K562 (cell line): ENCODE measurements around the gene PYCR2. TPM values are rescaled to one million over a fixed set of nuclear protein-coding genes. Genes with fewer than 3 reads are reported as not detected.

Experiments used
- ATAC-seq: fragments of 200-7000 bp; cut with Tn5 transposase; 3 replicates; pipeline ENCODE4 v1.9.1; 2020; ENCODE audit warnings: moderate library complexity
- BruUV-seq: library from RNA; stranded (reverse); fragments of 400-500 nt; replicated peaks from 2 replicates; lab custom pipeline; 2021; lab: Mats Ljungman, UMichigan
- CTCF ChIA-PET: fragments of 300-600 bp; formaldehyde crosslinking; extraction: SDS; loops from one replicate; lab custom pipeline; 2021; ENCODE audit warnings: low intra/inter-chr PET ratio; lab: Yijun Ruan, JAX
- POLR2A ChIA-PET: fragments of 300-600, 350-650 bp; sonication (Branson Sonifier 250); formaldehyde crosslinking; extraction: SDS; loops from one replicate; lab custom pipeline; 2021; ENCODE audit warnings: antibody characterized with exemption, inconsistent platforms; lab: Yijun Ruan, JAX
- DNase-seq, 4 experiments: peaks; one replicate each; pipeline versions ENCODE4 v3.0.0 to v3.0.0-alpha.2; 2011 to 2018; ENCODE audit warnings: low spot score in 3 of 4, mixed read lengths in 3 of 4; ENCODE audit errors: extremely low read depth in 1 of 4
- FAIRE-seq: peaks from 2 replicates; lab custom pipeline; 2011; peaks lifted over from hg19 to GRCh38; lab: Jason Lieb, UNC
- H2AFZ ChIP-seq: 2 replicates; pipeline ENCODE4 v1.6.0; 2011; ENCODE audit warnings: low read depth, low read length, control low read depth, inconsistent platforms
- H3K27ac ChIP-seq: fragments of 200-600 bp; 3 replicates; pipeline ENCODE4 v1.8.0; 2011; ENCODE audit warnings: low read depth, mild to moderate bottlenecking, control low read depth, inconsistent platforms, low read length, moderate library complexity, mixed read lengths; ENCODE audit errors: extremely low read depth
- H3K27me3 ChIP-seq, 2 experiments: fragments of 300-600 bp in 1 of 2; 2 replicates in 1 of 2; 3 replicates in 1 of 2; pipeline versions ENCODE4 v1.6.0 to v1.8.0; 2011; ENCODE audit warnings: inconsistent platforms in 2 of 2, low read length in 2 of 2, mild to moderate bottlenecking in 1 of 2, mixed read lengths in 1 of 2, moderate library complexity in 1 of 2; ENCODE audit not compliant: control insufficient read depth in 2 of 2, insufficient read depth in 2 of 2
- H3K36me3 ChIP-seq: fragments of 300-600 bp; 3 replicates; pipeline ENCODE4 v1.8.0; 2011; ENCODE audit warnings: mild to moderate bottlenecking, low read length, inconsistent platforms; ENCODE audit not compliant: control insufficient read depth, insufficient read depth
- H3K4me1 ChIP-seq, 2 experiments: fragments of 200-600 bp in 1 of 2; replicated peaks in 1 of 2; 2 replicates in 1 of 2; 3 replicates in 1 of 2; pipeline versions ENCODE4 v1.5.1 to v1.8.0; 2011; ENCODE audit warnings: inconsistent platforms in 2 of 2, low read length in 2 of 2, mild to moderate bottlenecking in 1 of 2, mixed read lengths in 1 of 2, moderate library complexity in 1 of 2; ENCODE audit not compliant: control insufficient read depth in 2 of 2, insufficient read depth in 2 of 2
- H3K4me2 ChIP-seq: 2 replicates; pipeline ENCODE4 v1.6.1; 2011; ENCODE audit warnings: low read length, control low read depth, inconsistent platforms, mixed read lengths; ENCODE audit not compliant: insufficient read depth
- H3K4me3 ChIP-seq: fragments of 200-600 bp; sonication (generic), shearing (Covaris generic); 2 replicates; pipeline ENCODE4 v1.5.1; 2016; ENCODE audit warnings: control low read depth, inconsistent platforms
- H3K79me2 ChIP-seq: fragments of 200-600 bp; 3 replicates; pipeline ENCODE4 v1.8.0; 2011; ENCODE audit warnings: low read length, inconsistent platforms; ENCODE audit not compliant: control insufficient read depth, insufficient read depth
- H3K9ac ChIP-seq, 2 experiments: 2 replicates each; pipeline versions ENCODE4 v1.6.0 to v1.6.1; 2011; ENCODE audit warnings: low read depth in 2 of 2, low read length in 2 of 2, control low read depth in 1 of 2, inconsistent platforms in 1 of 2, mild to moderate bottlenecking in 1 of 2, mixed read lengths in 1 of 2; ENCODE audit not compliant: insufficient read depth in 1 of 2
- H3K9me1 ChIP-seq: one replicate; pipeline ENCODE4 v1.6.0; 2011; ENCODE audit warnings: inconsistent platforms, mild to moderate bottlenecking, low read length, moderate library complexity; ENCODE audit not compliant: control insufficient read depth, insufficient read depth
- H3K9me3 ChIP-seq: replicated peaks from 2 replicates; pipeline ENCODE4 v1.5.1; 2011; ENCODE audit warnings: low read depth, low read length, inconsistent platforms; ENCODE audit not compliant: control insufficient read depth, insufficient read depth
- H4K20me1 ChIP-seq: replicated peaks from 2 replicates; pipeline ENCODE4 v1.6.1; 2011; ENCODE audit warnings: low read length, inconsistent platforms, mixed read lengths; ENCODE audit not compliant: control insufficient read depth, insufficient read depth
- ARNT ChIP-seq, 2 experiments: fragments of 450-650 bp; IDR thresholded peaks; 2 replicates each; pipeline ENCODE4 v1.6.1; 2016; ENCODE audit warnings: mild to moderate bottlenecking in 1 of 2
- CBFA2T3 ChIP-seq: fragments of 450-650 bp; IDR thresholded peaks from 2 replicates; pipeline ENCODE4 v1.6.1; 2017
- CBX1 ChIP-seq: sonication (generic); IDR thresholded peaks from 2 replicates; pipeline ENCODE4 v1.6.1; 2016; ENCODE audit warnings: antibody characterized with exemption, low read depth, mild to moderate bottlenecking
- CBX5 ChIP-seq: IDR thresholded peaks from 2 replicates; pipeline ENCODE4 v1.6.1; 2014; ENCODE audit warnings: low read depth, borderline replicate concordance
- CLOCK ChIP-seq: fragments of 250-450 bp; sonication (Bioruptor Pico); IDR thresholded peaks from 2 replicates; pipeline ENCODE4 v1.4.0; 2020; ENCODE audit warnings: mild to moderate bottlenecking, moderate library complexity, borderline replicate concordance
- GATAD2B ChIP-seq: fragments of 450-650 bp; IDR thresholded peaks from 2 replicates; pipeline ENCODE4 v1.6.1; 2017; ENCODE audit warnings: mild to moderate bottlenecking, borderline replicate concordance
- HNRNPK ChIP-seq: fragments of 200-400 bp; formaldehyde crosslinking; IDR thresholded peaks from one replicate; pipeline ENCODE4 v1.6.1; 2018; ENCODE audit warnings: mild to moderate bottlenecking, low read depth, low read length; ENCODE audit not compliant: poor library complexity, severe bottlenecking
- MNT ChIP-seq, 2 experiments: fragments of 450-650 bp; conservative IDR thresholded peaks; 2 replicates each; pipeline ENCODE4 v1.6.1; 2017; ENCODE audit warnings: mild to moderate bottlenecking in 2 of 2, moderate library complexity in 2 of 2
- NFIC ChIP-seq: fragments of 450-650 bp; IDR thresholded peaks from 2 replicates; pipeline ENCODE4 v1.6.1; 2017; ENCODE audit warnings: mild to moderate bottlenecking, inconsistent platforms
- NR3C1 ChIP-seq: sonication (generic); formaldehyde crosslinking; IDR thresholded peaks from 2 replicates; pipeline ENCODE4 v1.8.1; 2022; ENCODE audit warnings: missing genetic modification reagents
- OTX1 ChIP-seq: fragments of 450-650 bp; formaldehyde crosslinking; IDR thresholded peaks from 2 replicates; pipeline ENCODE4 v1.4.0; 2022; ENCODE audit warnings: mild to moderate bottlenecking
- PHF20 ChIP-seq: fragments of 450-650 bp; IDR thresholded peaks from 2 replicates; pipeline ENCODE4 v1.6.1; 2018; ENCODE audit not compliant: partially characterized antibody
- RBM22 ChIP-seq: fragments of 200-400 bp; formaldehyde crosslinking; IDR thresholded peaks from 2 replicates; pipeline ENCODE4 v1.6.1; 2018; ENCODE audit warnings: low read length, low read depth; ENCODE audit not compliant: poor library complexity, severe bottlenecking
- RBM34 ChIP-seq: fragments of 200-400 bp; formaldehyde crosslinking; IDR thresholded peaks from 2 replicates; pipeline ENCODE4 v1.6.1; 2018; ENCODE audit warnings: low read length, borderline replicate concordance; ENCODE audit not compliant: insufficient read depth
- SMARCC2 ChIP-seq: fragments of 450-650 bp; IDR thresholded peaks from 2 replicates; pipeline ENCODE4 v1.6.1; 2017; ENCODE audit warnings: antibody characterized with exemption, moderate library complexity, mild to moderate bottlenecking, low read depth
- ZNF324 ChIP-seq: fragments of 250-450 bp; sonication (Bioruptor Pico); IDR thresholded peaks from 2 replicates; pipeline ENCODE4 v1.4.0; 2020; ENCODE audit warnings: mild to moderate bottlenecking
- ZNF511 ChIP-seq: sonication (generic); formaldehyde crosslinking; IDR thresholded peaks from 2 replicates; pipeline ENCODE4 v1.8.0; 2022; ENCODE audit warnings: mild to moderate bottlenecking, missing genetic modification reagents
- ZNF707 ChIP-seq: fragments of 250-450 bp; sonication (Bioruptor Pico); conservative IDR thresholded peaks from 2 replicates; pipeline ENCODE4 v1.8.0; 2022; ENCODE audit warnings: inconsistent platforms, mild to moderate bottlenecking, moderate library complexity
- ZNF717 ChIP-seq: fragments of 250-450 bp; sonication (Bioruptor Pico); IDR thresholded peaks from 2 replicates; pipeline ENCODE4 v1.5.0; 2021
- WGBS: fragments of 100-300 bp; shearing (Covaris generic); methylation state at CpG from one replicate; pipeline ENCODE4 v1.1.6; 2016; ENCODE audit warnings: low coverage, mixed read lengths; ENCODE audit not compliant: insufficient coverage; ENCODE audit errors: missing lambda C conversion rate; 5-methylcytosine and 5-hydroxymethylcytosine counted together
- in situ Hi-C: fragments of 300-500 bp; cut with MboI; formaldehyde crosslinking; loops from 4 replicates; pipeline ENCODE4 v1.15.0; 2018; ENCODE audit warnings: inconsistent platforms, mixed read lengths
- intact Hi-C: fragments of 100-400 bp; cut with micrococcal nuclease; formaldehyde crosslinking; loops from 2 replicates; pipeline ENCODE4 v1.14.2; 2022
- polyA plus RNA-seq, 8 experiments: library from polyadenylated mRNA; depleted of rRNA in 4 of 8; stranded (reverse) in 5 of 8; unstranded in 3 of 8; fragments of >200 nt; fragmentation: Nextera tagmentation in 2 of 8; fragmentation: Illumina TruSeq in 1 of 8; extraction: Ambion mirVana in 2 of 8; extraction: Trizol in 1 of 8; gene quantifications; 2 replicates each; pipeline versions ENCODE4 v1.2.1 to v1.2.3, GENCODE V29; 2011 to 2014; ENCODE audit warnings: inconsistent platforms in 1 of 8, missing spikeins in 1 of 8
- total RNA-seq, 7 experiments: library from RNA; depleted of rRNA in 6 of 7; stranded (reverse); fragments of >200 nt in 6 of 7; fragmentation: Illumina TruSeq in 2 of 7; extraction: Trizol in 2 of 7; gene quantifications; 2 replicates each; pipeline versions ENCODE4 v1.2.1 to v1.2.3, GENCODE V29; 2011 to 2021; ENCODE audit warnings: low replicate concordance in 1 of 7

PYCR2 gene
- total and polyA plus RNA-seq, 9 of the 15 experiments (the other 6 are each of a cell fraction or from before 2014, with no cell fraction given), result 5.5 to 219 (median 127) TPM

- TF ChIP-seq OTX1 (CRISPR knock-in tag) (no peak), GATAD2B (no peak), ZNF511 (CRISPR knock-in tag) (no peak), NFIC (peak; percentile 70), CBX5 (no peak), RBM22 (no peak), PHF20 (no peak)
Measured at GRCh38 chr1:225915538-225915991, 8.5 kb downstream of the PYCR2 start (continued).

- in situ Hi-C loops (no loop called here), intact Hi-C loops (no loop called here)
- DNase-seq (no peak), ATAC-seq (no peak), FAIRE-seq (no peak)
- WGBS, result 64% methylated on average over 6 of the region's 6 CpGs
- no peaks in the 10 kb centered on the region for H3K9me1 ChIP-seq
- no peak overlapping the region for H3K27ac ChIP-seq
- H3K4me2 ChIP-seq, result no peak overlapping the region
- H3K79me2 ChIP-seq, result no peaks in the 10 kb centered on the region
- ChIA-PET CTCF (no interaction called here), POLR2A (interaction anchor here (0.6 to 2.4 kb wide), 7 partner anchors 9 to 569 kb away, joined by 3 to 9 read pairs (median 3); no protein-coding TSS in a partner anchor)
- no peaks in the 10 kb centered on the region for H4K20me1 ChIP-seq
- no peaks in the 10 kb centered on the region for H3K9me3 ChIP-seq
- no peak overlapping the region for H3K4me3 ChIP-seq
- H3K36me3 ChIP-seq, result peaks cover 29% of the 10 kb centered on the region; the same call in 2 of the 3 replicates
- no TSS peak for BruUV-seq
- H3K4me1 ChIP-seq, result peaks cover 0 to 12% of the 10 kb centered on the region in 2 experiments; a peak in 2 of 5 replicates
- H3K27me3 ChIP-seq, result no peaks in the 10 kb centered on the region
- H2AFZ ChIP-seq, result no peak overlapping the region
- H3K9ac ChIP-seq, result no peak overlapping the region
- no peak for TF ChIP-seq NFIC
- TF ChIP-seq ZNF324, result no peak
- no peak for TF ChIP-seq HNRNPK
- no peak for TF ChIP-seq RBM34
- no peak for TF ChIP-seq NR3C1
- TF ChIP-seq ARNT (IDR thresholded peaks at IDR 0.05), result no peak
- no peak for TF ChIP-seq ZNF717 (CRISPR knock-in tag)
- no peak for TF ChIP-seq CLOCK (CRISPR knock-in tag)
- TF ChIP-seq ZNF707 (CRISPR knock-in tag), result no peak
- no peak for TF ChIP-seq MNT (conservative IDR thresholded peaks at IDR 0.05)
- TF ChIP-seq CBX1, result no peak
- TF ChIP-seq CBFA2T3, result no peak
- TF ChIP-seq SMARCC2, result no peak
Measured at GRCh38 chr1:225914947-225915346, 9.1 kb downstream of the PYCR2 start.
